Ramos (cell line): ENCODE data around the gene MCRIP2.
"Not testable (repeated sequence)": the region's sequence is repeated elsewhere in the genome, so short reads cannot be mapped to it uniquely, and the experiment has no call there.

ENCODE experiments used
- in situ Hi-C: fragments of 300-500 bp; cut with MboI; formaldehyde crosslinking; loops from one replicate; pipeline ENCODE4 v1.14.3; 2022; ENCODE audit warnings: low sequenced_read_pairs; ENCODE audit not compliant: unreplicated experiment

The MCRIP2 gene, protein sequence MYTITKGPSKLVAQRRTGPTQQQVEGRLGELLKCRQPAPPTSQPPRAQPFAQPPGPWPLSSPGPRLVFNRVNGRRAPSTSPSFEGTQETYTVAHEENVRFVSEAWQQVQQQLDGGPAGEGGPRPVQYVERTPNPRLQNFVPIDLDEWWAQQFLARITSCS

DNA sequence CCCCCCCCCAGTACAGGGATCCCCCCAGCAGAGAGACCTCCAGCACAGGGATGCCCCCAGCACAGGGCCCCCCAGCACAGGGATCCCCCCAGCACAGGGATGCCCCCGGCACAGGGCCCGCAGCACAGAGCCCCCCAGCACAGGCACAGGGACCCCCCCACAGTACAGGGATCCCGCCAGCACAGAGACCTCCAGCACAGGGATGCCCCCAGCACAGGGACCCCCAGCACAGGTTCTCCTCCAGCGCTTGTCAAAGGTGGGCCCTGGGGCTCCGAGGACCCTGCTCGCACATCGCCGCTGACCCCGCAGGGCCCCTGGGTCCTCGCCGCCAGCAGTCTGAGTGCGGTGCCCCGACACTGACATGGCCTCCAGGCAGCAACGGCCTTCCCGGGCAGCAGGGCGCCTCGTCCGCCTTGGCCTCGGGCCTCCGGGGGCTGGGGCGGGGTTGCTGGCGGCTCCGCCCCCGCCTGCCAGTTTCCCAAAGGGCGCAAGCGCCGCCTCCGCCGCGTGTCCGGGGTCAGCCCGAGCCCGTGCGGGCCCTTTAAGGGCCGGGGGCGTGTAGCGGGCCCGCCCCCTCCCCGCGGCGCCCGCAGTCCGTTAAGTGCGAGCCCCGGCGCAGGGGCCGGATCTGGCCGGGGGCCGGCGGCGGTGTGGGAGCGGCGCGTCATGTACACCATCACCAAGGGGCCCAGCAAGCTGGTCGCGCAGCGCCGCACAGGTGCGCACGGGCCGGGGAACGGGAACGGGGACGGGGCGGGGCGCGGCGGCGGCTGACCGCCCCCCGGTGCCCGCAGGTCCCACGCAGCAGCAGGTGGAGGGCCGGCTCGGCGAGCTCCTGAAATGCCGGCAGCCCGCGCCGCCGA, at the start of gene MCRIP2:
Gene MCRIP2, plus strand, starts transcription at position 503 of the 863 bp plus-strand sequence. Its CDS starts 164 bp downstream, at position 667.
- in situ Hi-C loops = no loop called here

DNA sequence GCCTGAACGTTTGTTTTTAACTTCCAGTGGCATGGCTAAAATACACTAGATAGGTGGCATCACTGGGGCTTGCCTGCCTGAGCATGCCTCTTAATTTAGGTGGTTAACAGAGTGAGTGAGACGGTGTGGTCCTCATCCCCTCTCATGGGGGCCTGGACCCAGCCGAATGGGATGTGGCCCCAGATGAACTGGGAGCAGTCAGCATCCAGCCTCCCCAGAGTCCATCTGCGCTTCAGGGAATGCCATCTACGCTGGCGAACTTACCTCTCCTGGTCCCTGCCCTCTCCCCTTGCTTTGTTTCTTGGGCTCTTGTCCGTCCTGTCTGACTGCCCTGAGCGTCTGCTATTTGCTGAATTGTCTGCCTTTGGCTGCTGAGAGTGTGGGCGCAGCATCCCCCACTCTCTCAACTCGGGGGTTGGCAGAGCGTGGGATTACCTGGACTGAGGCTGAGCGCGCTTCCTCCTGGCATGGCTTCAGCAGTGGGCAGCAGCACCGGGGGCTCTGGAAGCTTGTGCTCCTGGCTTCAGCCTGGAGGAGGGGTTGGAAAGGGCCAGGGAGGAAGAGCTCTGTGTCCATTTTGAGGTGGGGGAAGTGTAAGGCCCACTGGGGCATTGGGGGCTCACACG, 49.6 kb upstream of the MCRIP2 start:
- in situ Hi-C loops = no loop called here

DNA sequence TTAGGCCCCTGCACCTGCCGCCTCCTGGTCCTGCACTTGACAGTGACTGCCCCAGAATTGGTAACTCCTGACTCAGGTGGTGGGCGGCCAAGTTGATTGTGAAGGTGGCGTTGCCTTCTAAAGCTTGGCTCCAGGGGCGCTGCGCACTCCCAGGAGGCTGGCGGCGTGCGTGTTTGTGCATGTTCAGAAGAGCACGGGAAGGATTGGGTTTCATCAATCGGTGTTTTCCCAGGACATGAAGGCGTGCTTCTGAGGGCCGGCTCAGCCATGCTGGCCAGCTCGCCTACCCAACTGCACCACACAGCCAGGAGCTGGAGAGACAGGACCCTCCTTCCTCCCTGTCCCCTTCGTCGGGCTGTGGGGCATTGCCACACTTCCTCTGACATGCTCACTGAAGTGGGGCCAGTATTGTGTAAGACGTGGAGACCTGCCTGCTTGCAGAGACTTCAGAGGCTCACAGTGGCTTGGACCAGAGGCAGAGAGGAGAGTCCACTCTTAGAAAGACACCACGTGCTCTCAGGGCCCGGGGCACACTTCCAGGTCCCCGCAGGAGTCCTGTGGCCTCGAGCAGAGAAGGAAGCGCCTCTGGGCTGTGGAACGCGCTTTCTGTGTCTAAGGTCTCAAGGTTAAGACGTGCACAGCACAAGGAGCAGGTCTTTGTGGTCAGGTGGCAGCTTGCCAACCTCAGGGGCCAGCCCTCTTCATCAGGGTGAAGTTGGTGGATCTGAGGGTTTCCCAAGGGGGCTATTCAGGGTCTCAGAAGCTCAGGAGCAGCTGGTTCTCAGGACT, 48.9 kb upstream of the MCRIP2 start:
- in situ Hi-C loops = no loop called here

DNA sequence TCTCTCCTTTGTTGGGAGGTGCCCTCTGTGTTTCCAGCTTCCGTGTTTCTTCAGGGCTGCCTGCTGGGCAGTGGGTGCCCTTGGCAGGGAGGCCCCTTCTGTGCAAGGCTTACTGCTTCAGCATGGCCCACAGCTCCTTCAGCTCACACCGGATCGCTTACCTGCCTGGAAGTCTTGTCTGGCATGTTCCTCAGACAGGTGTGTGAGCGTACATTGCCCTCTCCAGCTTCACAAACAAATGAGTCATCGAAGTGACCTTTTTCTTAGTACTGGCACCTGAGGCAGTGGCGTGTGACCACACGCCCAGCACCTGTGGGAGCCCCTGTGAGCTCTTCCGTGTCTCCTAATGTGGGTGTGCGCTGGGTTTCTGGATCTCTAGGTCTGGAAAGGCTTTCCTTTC, 48.2 kb upstream of the MCRIP2 start:
- in situ Hi-C loops = no loop called here

DNA sequence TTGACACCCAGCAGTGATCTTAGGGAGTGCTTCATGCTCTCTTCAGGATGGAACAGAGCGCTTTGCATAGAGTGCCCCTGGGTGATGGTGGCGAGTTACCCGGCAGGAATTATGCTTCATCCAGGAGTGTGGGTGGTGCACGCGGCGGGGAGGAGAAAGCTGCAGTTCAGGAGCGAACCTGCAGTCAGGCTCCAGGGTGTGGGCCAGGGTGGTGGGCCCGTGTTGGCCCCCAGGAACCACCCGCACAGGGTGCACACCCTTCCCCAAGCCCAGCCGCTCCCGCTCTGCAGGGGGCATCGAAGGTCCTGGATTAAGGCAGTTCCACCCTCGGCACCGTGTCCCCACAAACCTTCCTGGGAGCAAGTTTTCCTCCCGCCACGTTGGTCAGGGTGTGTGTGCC, 47.8 kb upstream of the MCRIP2 start:
- in situ Hi-C loops = no loop called here

DNA sequence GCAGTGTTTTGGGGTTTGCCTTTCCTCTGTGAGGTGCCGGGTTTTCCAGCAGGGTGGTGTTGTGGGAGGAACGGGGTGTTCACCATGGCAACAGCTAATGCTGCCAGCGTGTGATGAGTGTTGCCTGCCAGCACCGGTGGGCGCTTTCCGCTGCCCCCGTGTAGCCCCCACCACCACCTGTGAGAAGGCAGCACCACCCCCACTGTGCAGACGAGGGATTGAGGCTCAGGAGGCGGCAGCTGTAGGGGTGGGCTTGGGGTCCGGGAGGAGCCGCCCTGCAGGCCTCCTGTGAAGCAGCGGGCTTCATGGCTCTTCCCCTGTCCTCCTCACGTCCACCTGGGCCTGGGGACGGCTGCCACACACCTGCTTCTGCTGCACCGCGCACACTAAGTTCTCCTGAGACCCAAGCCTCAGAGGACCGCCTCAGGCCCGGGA, 46.5 kb upstream of the MCRIP2 start:
- in situ Hi-C loops = no loop called here

DNA sequence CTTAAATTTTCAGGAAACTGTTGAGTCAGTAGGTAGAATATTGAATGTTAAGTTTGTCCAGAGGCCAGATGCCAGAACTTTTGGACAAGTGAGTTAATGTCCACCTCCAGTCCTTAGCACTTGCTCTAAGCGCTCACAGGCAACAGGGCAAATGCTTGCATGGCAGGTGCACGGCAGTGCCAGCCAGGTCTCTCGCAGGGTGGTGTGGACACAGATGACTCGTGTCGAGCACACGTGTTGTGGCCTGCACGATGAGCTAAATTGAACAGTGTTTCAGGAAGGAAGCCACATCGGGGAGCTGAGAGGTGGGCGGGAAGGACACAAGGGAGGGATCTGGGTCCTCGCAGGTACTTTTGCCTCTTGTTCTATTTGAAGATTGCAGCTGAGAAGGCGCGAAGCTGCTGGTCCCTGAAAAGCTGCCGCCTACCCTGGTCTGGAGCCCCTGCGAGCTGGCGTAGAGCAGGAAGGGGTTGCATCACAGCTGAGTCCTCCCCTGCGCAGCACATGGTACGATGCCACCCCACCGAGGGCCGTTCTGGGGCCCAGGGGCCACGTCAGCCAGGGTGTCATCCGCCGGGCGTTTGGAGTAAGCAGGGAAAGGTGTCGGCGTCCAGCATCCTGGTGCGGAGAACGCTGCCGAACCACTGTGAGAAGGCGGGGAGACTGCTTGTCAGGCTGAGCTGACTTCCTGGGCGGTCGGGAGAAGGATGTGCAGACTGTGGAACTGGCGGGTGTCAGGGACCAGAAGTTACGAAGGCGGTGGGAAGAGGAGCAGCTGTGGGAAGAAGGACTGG, 45.5 kb upstream of the MCRIP2 start:
- in situ Hi-C loops = no loop called here

DNA sequence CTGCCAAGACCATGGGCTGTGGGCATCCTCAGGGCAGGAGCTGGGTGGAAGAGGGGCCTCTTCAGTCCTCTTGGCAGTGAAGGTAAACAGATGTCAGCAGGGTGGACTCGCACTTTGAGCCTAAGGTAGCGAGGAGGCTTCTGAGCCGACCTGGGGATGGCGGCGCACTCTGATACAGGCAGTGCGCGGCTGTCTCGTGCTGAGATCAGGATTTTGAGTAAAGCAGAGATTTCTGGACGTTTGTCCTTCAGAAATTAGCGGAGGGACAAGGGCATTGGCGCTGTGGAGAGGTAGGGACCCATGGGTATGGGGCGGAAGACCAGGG, 44.9 kb upstream of the MCRIP2 start:
- in situ Hi-C loops = no loop called here

DNA sequence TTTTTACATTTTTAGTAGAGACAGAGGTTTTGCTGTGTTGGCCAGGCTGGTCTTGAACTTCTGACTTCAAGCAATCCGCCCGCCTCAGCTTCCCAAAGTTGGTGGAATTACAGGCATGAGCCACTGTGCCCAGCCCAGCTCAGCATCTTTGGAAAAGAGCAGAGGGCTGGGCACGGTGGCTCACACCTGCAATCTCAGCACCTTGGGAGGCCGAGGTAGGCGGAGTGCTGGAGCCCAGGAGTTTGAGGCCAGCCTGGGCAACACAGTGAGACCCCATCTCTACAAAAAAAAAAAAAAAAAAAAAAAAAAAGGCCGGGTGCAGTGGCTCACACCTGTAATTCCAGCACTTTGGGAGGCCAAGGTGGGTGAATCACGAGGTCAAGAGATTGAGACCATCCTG, 44.0 kb upstream of the MCRIP2 start:
- in situ Hi-C loops = not testable (repeated sequence)

DNA sequence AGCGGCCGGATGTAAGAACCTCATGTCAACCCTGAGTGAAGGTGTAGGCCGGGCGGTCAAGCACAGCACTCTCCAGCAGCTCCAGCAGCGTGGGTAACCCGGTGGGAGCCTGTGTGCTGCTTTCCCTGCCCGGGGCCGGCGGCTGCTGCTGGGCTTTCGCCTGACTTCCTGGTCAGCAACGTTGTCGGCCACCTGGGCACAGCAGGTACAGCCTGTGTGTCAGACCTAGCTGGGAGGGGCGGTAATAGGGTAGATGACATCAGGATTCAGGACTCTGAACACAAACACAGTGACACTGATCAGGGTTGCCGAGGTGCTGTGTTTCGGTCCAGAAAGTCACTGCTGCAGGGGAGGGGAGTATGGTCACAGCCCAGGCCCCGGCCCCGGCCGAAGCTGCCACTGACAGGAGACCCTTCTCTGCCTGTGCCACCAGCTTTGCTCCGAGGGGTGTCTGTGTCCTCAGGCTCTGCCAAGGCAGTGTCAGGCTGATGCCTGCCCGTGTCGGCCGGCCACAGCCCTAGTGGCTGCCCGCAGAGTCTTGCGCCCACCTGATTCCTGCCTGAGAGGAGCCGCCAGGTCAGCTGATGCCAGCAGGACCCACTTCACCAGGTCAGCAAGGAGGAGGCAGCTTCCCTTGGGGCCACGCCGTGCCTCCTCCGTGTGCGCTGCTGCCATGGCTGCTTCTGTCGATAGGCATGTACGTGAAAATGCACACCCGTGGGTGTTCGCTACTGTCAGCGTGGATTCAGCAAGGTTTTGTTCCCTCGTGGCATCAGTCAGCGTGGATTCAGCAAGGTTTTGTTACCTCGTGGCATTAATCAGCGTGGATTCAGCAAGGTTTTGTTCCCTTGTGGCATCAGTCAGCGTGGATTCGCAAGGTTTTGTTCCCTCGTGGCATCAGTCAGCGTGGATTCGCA, 42.5 kb upstream of the MCRIP2 start:
- in situ Hi-C loops = no loop called here

DNA sequence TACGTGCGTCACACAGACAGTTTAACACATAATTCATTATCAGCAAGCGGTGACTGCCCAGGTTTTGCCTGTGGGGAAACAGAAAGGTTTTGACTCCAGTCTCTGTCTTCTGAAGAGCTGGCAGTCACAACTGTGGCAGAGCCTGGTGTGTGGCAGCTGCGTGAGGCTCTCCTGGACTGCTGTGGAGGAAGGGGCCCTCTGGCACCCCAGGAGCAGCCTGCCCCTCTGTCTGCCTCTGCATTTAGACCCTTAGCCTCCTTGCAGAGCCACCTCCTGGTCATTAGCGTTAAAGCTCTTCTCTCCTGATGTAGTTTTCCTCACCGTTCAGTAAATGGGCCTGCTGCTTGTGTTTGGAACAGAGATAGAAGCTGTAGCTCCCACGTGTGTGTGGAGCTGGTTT, 40.8 kb upstream of the MCRIP2 start:
- in situ Hi-C loops = no loop called here

DNA sequence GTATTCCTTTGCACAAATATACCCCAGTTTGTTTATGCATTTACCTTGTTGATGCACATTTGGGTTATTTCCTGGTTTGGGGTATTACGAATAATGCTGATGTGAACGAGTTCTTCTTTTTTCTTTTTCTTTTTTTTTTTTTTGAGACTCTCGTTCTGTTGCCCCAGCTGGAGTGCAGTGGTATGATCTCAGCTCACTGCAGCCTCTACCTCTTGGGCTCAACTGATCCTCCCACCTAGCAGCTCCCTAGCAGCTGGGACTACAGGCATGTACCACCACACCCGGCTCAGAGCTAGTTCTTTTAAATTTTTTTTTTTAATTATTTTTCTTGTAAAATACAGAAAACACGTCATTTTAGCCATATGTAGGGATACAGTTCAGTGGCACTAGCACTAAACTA, 37.7 kb upstream of the MCRIP2 start:
- in situ Hi-C loops = no loop called here

DNA sequence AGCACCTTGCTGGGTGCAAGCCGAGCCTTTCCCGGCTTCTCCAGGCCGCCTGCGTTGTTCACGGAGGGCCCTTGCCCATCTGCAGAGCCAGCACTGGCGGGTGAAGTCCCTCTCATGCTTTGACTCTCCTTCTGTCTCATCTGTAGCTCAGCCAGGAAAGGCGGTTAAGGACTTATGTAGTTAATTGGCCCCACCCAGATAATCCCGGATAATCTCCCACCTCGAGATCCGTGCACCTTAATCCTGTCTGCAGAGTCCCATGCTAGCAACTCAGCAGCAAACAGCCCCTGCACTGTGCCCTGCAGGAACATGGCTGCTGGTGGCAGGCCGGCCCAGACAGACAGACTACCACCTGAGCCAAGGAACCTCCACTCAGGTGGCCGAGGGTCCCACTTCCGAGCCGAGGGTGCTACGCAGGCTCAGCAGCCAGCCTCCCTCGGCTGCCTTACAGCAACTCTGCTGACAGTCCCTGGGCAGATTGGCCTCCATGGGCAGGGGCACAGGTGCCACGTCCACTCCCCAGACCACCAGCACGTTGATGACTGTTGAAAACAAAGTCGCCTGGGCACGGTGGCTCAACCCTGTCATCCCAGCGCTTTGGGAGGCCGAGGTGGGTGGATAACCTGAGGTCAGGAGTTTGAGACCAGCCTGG, 34.8 kb upstream of the MCRIP2 start:
- in situ Hi-C loops = no loop called here

DNA sequence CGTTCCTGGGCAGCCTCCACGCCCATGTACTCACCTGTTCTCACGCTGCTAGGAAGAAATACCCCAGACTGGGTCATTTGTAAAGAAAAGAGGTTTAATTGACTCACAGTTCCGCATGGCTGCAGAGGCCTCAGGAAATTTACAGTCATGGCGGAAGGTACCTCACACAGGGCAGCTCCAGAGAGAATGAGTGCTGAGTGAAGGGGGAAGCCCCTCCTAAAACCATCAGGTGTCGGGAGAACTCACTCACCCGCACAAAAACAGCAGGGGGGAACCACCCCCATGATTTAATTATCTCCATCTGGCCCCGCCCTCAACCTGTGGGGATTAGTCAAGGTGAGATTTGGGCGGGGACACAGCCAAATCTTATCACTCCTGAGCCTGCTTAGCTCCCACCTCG, 33.6 kb upstream of the MCRIP2 start:
- in situ Hi-C loops = no loop called here

DNA sequence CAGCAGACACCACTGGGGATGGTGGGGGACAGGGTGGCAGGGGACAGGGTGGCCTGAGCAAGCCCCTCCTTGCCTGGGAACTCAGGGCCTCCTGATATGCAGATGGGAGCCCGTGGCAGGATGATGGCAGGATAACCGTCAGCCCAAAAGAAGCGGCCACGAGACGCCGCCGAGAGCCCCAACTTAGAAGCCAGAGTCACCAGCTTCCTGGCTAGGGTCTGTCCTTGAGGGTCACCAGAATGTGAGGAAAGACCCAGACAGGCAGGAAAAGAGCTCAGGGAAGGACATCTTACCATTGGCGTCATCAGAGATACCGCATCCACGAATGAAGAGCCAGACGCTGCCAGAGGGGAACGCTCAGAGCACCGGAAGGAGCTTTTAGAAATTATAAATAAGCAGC, 32.3 kb upstream of the MCRIP2 start:
- in situ Hi-C loops = no loop called here

DNA sequence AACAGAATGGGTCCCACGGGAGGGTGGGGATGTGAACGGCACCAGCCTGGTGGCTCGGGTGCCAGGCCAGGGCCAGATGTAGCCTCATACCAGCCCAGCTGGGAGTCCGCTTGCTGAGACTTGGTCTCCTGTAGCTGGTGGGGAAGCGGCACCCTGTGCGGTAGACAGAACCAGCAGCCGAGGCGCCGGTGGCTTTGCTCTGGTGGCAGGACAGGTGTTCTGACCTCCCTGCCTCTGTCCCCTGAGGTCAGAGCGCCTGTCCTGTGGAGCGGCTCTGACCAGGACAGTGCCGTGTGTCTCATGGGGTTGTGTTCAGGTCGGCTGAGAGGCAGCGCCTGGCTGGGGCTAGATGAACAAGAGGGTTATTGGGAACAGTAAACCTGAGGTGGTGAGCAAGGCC, 31.6 kb upstream of the MCRIP2 start:
- in situ Hi-C loops = no loop called here

DNA sequence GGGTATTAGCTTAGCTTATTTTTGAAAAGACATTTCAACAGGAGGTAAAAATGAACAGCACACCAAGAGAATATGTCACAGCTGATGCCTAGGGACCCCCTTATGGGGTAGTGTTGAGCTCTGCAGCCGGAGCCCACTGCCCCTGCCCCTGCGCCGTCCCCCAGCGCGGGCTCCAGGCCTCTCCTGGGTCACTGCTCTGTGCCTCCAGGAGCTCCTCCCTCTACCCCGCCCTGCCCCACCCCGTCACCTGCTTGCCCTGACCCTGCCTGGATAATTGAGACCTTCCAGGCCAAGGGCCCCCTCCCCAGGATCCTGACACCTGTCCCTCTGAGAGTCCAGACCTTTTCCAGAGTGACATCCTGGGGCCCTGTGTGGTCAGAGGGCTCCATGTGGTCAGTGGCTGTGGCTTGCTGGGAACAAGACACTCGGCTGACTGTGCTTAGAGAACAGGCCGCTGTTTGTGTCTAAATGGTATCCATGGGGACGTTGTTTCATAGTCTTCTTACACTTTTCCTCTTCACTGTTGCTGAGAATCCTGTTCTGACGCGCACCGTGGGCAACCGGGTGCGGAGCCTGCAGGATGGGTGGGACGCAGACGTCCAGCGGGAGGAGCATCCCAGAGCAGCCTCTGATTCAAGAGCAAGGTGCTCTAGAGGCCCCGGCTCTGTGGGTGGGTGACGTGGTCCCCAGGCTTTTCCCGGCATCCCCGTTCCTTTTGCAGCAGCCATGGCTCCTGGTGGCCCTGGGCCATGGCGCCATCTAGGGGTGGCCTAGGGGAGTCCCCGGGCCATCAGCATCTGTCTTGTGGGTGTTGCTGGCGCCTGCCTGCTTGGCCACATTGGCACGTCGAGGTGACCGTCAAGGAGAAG, 30.9 kb upstream of the MCRIP2 start:
- in situ Hi-C loops = no loop called here

DNA sequence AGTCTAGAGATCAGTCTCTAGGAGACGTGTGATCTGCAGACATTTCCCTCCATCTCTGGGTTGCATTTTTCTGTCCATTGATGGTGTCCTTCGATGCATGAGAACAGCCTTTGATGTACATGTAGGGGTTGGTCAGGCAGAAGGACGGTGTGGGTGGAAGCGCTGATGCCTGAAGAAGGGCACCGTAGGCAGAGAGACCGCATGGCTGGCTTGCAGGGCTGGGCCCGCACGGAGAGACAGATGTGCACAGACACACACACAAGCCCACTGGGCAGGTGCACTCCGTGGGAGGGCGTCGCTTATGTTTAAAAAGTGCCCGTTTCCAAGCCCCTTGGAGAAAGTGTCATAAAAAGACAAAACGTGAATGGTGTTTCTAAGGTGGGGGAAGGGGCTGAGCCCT, 26.5 kb upstream of the MCRIP2 start:
- in situ Hi-C loops = no loop called here
